Metanephros (tissue), 2 donors: Measurements from ENCODE around the gene PCCA. TPM values are rescaled to one million over a fixed set of nuclear protein-coding genes. Genes with fewer than 3 reads are reported as not detected.

Experiments used
- small RNA-seq: library from RNA; depleted of rRNA; stranded (forward); fragments of <200 nt; gene quantifications from one replicate; pipeline ENCODE3, GENCODE V24; 2014; ENCODE audit warnings: low replicate concordance
- total RNA-seq: library from RNA; depleted of rRNA; stranded (reverse); fragments of >200 nt; gene quantifications from one replicate; pipeline ENCODE4 v1.2.3, GENCODE V29; 2014

The PCCA gene, protein sequence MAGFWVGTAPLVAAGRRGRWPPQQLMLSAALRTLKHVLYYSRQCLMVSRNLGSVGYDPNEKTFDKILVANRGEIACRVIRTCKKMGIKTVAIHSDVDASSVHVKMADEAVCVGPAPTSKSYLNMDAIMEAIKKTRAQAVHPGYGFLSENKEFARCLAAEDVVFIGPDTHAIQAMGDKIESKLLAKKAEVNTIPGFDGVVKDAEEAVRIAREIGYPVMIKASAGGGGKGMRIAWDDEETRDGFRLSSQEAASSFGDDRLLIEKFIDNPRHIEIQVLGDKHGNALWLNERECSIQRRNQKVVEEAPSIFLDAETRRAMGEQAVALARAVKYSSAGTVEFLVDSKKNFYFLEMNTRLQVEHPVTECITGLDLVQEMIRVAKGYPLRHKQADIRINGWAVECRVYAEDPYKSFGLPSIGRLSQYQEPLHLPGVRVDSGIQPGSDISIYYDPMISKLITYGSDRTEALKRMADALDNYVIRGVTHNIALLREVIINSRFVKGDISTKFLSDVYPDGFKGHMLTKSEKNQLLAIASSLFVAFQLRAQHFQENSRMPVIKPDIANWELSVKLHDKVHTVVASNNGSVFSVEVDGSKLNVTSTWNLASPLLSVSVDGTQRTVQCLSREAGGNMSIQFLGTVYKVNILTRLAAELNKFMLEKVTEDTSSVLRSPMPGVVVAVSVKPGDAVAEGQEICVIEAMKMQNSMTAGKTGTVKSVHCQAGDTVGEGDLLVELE
- total RNA-seq = 79.4 TPM

DNA sequence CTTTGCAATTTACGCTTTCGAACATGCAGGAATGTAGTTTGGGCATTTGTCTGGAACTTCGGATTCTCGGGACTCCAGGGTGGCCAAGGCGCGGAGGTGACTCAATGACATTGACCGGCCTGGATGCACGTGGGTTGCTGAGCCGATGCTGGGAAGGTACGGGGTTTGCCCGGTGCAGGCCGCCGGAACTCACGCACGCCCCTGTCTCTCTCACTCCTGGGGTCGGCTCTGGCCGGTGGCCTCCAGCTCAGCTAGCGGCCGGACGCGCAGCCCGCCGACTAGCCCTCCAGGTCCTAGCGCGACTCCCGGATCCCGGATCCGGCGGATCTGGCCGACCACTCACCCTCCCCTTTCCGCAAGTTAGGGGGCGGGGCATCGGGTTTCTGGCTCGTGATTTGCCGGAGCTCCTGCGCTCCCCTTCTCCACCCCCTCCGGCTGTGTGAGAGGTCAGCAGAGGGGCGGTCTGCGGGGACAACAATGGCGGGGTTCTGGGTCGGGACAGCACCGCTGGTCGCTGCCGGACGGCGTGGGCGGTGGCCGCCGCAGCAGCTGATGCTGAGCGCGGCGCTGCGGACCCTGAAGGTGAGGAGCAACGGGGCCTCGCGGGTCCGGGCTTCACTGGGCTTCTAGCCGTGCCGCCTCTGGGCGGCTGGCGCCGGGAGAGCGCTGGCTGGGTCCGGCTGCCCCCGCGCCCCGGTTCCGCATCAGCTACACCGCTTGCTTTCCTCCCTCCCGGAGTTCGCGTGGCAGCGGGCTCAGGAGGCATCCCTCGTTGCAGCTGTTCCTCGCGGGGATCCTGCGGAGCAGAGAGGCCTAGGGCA, at the start of gene PCCA:
Gene PCCA, plus strand, starts transcription at position 450 of the 821 bp plus-strand sequence. Its CDS starts 28 bp downstream, at position 478.

Small RNAs within 50 kb of the gene (small RNA-seq; reads per million reads assigned to genes)
- gene AL356575.1 = not detected

Other genes with a start within 250 kb of the PCCA start
- 0.06 TPM for gene ZIC5, start 117.3 kb upstream of the PCCA start, total RNA-seq
- 0.12 TPM for gene ZIC2, start 107.3 kb upstream of the PCCA start, total RNA-seq